ENCODE results near the gene ATP8B4. TPM values are rescaled to one million over a fixed set of nuclear protein-coding genes. Genes with fewer than 3 reads are reported as not detected.

The ATP8B4 gene
- total RNA-seq, 4 donors from 2014 or later = 11.8 to 18.2 (median 13.4) TPM

GRCh38 chr15:49826640-49827234 lies 292.3 kb downstream of the ATP8B4 start:
- Histone ChIP-seq H3K27me3 (no peaks in the 10 kb centered on the region), H3K9me3 (no peaks in the 10 kb centered on the region), H3K4me1 (no peaks in the 10 kb centered on the region), H3K36me3 (no peaks in the 10 kb centered on the region), H3K4me3 (no peak overlapping the region), H3K27ac (no peak overlapping the region)
- TF ChIP-seq EP300 (IDR thresholded peaks at IDR 0.05) = no peak
- no peak for TF ChIP-seq POLR2A (IDR thresholded peaks at IDR 0.05)
- TF ChIP-seq CTCF (IDR thresholded peaks at IDR 0.05) = no peak
- DNase-seq (ENCODE audit: low spot score in 2 of 2) = no peak

GRCh38 chr15:49824775-49825099 lies 294.3 kb downstream of the ATP8B4 start:
- Histone ChIP-seq H3K9me3 (no peaks in the 10 kb centered on the region), H3K4me1 (no peaks in the 10 kb centered on the region), H3K27me3 (no peaks in the 10 kb centered on the region), H3K27ac (no peak overlapping the region), H3K36me3 (no peaks in the 10 kb centered on the region), H3K4me3 (no peak overlapping the region)
- no peak for DNase-seq (ENCODE audit: low spot score in 2 of 2)
- TF ChIP-seq EP300 (IDR thresholded peaks at IDR 0.05) (no peak), CTCF (IDR thresholded peaks at IDR 0.05) (no peak), POLR2A (IDR thresholded peaks at IDR 0.05) (no peak)

GRCh38 chr15:49823987-49824774 lies 294.9 kb downstream of the ATP8B4 start:
- WGBS, 2 donors = 51 to 52% methylated on average over 5 of the region's 5 CpGs
- Histone ChIP-seq H3K4me3 (no peak overlapping the region), H3K27me3 (no peaks in the 10 kb centered on the region), H3K36me3 (no peaks in the 10 kb centered on the region), H3K9me3 (no peaks in the 10 kb centered on the region), H3K27ac (no peak overlapping the region), H3K4me1 (no peaks in the 10 kb centered on the region)
- no peak for DNase-seq (ENCODE audit: low spot score in 2 of 2)
- no peak for TF ChIP-seq EP300 (IDR thresholded peaks at IDR 0.05)
- TF ChIP-seq CTCF (IDR thresholded peaks at IDR 0.05) = no peak
- no peak for TF ChIP-seq POLR2A (IDR thresholded peaks at IDR 0.05)

- no peak for DNase-seq (ENCODE audit: low spot score in 2 of 2)
- Histone ChIP-seq H3K27ac (no peak overlapping the region), H3K4me3 (no peak overlapping the region), H3K36me3 (no peaks in the 10 kb centered on the region), H3K4me1 (no peaks in the 10 kb centered on the region), H3K27me3 (no peaks in the 10 kb centered on the region), H3K9me3 (peaks cover 0 to 3% (median 0%) of the 10 kb centered on the region in 4 donors)
- WGBS, 2 donors = 88 to 94% methylated on average over 2 of the region's 2 CpGs
- no peak for TF ChIP-seq CTCF (IDR thresholded peaks at IDR 0.05)
- TF ChIP-seq POLR2A (IDR thresholded peaks at IDR 0.05) = no peak
- no peak for TF ChIP-seq EP300 (IDR thresholded peaks at IDR 0.05)
These were observed 301.9 kb downstream of the ATP8B4 start for GRCh38 chr15:49817100-49817499.

GRCh38 chr15:49815950-49816349 lies 303.1 kb downstream of the ATP8B4 start:
- Histone ChIP-seq H3K4me3 (no peak overlapping the region), H3K4me1 (peaks cover 0 to 2% (median 0%) of the 10 kb centered on the region in 4 donors), H3K27me3 (no peaks in the 10 kb centered on the region), H3K9me3 (peaks cover 0 to 3% (median 0%) of the 10 kb centered on the region in 4 donors), H3K27ac (no peak overlapping the region), H3K36me3 (no peaks in the 10 kb centered on the region)
- TF ChIP-seq CTCF (IDR thresholded peaks at IDR 0.05) = no peak
- no peak for TF ChIP-seq POLR2A (IDR thresholded peaks at IDR 0.05)
- TF ChIP-seq EP300 (IDR thresholded peaks at IDR 0.05) = no peak
- 45 to 49% methylated on average over 3 of the region's 3 CpGs for WGBS, 2 donors
- DNase-seq (ENCODE audit: low spot score in 2 of 2) = no peak

Measured in tibial nerve (tissue), 4 donors.